Osteocyte (in vitro differentiated cells): Measurements from ENCODE around the gene EGR4. TPM values are rescaled to one million over a fixed set of nuclear protein-coding genes. Genes with fewer than 3 reads are reported as not detected.

Source experiments
- DNase-seq: peaks from one replicate; pipeline ENCODE4 v3.0.0; 2021; ENCODE audit warnings: mixed read lengths; ENCODE audit not compliant: unreplicated experiment; ENCODE audit errors: extremely low spot score
- H3K27ac Mint-ChIP-seq: one replicate; pipeline ENCODE4 v1.8.0; 2021; ENCODE audit warnings: mild to moderate bottlenecking, mixed read lengths; ENCODE audit not compliant: unreplicated experiment
- H3K27me3 Mint-ChIP-seq: one replicate; pipeline ENCODE4 v1.8.0; 2021; ENCODE audit warnings: mixed read lengths; ENCODE audit not compliant: unreplicated experiment
- H3K36me3 Mint-ChIP-seq: one replicate; pipeline ENCODE4 v1.8.0; 2021; ENCODE audit warnings: mixed read lengths; ENCODE audit not compliant: unreplicated experiment
- H3K4me1 Mint-ChIP-seq: one replicate; pipeline ENCODE4 v1.8.0; 2021; ENCODE audit warnings: mixed read lengths; ENCODE audit not compliant: unreplicated experiment
- H3K4me3 Mint-ChIP-seq: one replicate; pipeline ENCODE4 v1.8.0; 2021; ENCODE audit warnings: mild to moderate bottlenecking, moderate library complexity, mixed read lengths; ENCODE audit not compliant: unreplicated experiment
- H3K9me3 Mint-ChIP-seq: one replicate; pipeline ENCODE4 v1.8.0; 2021; ENCODE audit warnings: mixed read lengths; ENCODE audit not compliant: unreplicated experiment
- CTCF ChIP-seq: fragments of 200-600 bp; sonication (generic); IDR thresholded peaks from 2 replicates; pipeline ENCODE4 v1.5.0; 2021; ENCODE audit warnings: antibody characterized with exemption, mild to moderate bottlenecking, moderate library complexity
- total RNA-seq: library from RNA; stranded (reverse); gene quantifications from 2 replicates; pipeline ENCODE4 v1.2.1, GENCODE V29; 2021

The EGR4 gene
- total RNA-seq, 1 donor from 2014 or later: not detected

GRCh38 chr2:73268366-73268829 lies 24.9 kb downstream of the EGR4 start:
- peaks cover 5% of the 10 kb centered on the region for H3K4me1 Mint-ChIP-seq
- H3K27me3 Mint-ChIP-seq: peaks cover 58% of the 10 kb centered on the region
- no peaks in the 10 kb centered on the region for H3K36me3 Mint-ChIP-seq
- H3K9me3 Mint-ChIP-seq: no peaks in the 10 kb centered on the region
- H3K27ac Mint-ChIP-seq: no peak overlapping the region
- DNase-seq: no peak
- H3K4me3 Mint-ChIP-seq: peak overlapping the region; percentile 33
- TF ChIP-seq CTCF: no peak

DNA sequence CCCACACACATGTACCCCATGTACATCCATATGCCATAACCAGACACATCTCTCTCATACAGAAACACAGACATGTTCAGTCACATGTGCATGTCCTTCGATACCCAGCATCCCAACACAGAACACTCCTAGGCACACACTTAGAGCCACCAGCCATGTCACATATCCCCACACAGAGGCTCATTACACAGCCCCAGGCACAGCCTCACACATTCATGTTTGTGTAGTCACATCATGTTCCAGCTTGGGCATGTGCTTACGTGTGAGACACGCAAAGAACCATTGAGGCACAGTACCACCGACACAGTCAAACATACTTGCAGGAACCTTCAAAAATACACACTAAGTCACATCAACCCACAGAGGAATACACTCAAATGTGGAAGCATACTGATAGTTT lies 26.3 kb downstream of the EGR4 start:
- no peak for TF ChIP-seq CTCF
- no peaks in the 10 kb centered on the region for H3K9me3 Mint-ChIP-seq
- H3K4me3 Mint-ChIP-seq: no peak overlapping the region
- H3K4me1 Mint-ChIP-seq: peaks cover 5% of the 10 kb centered on the region
- H3K36me3 Mint-ChIP-seq: no peaks in the 10 kb centered on the region
- no peak overlapping the region for H3K27ac Mint-ChIP-seq
- DNase-seq: no peak
- H3K27me3 Mint-ChIP-seq: peaks cover 48% of the 10 kb centered on the region

DNA sequence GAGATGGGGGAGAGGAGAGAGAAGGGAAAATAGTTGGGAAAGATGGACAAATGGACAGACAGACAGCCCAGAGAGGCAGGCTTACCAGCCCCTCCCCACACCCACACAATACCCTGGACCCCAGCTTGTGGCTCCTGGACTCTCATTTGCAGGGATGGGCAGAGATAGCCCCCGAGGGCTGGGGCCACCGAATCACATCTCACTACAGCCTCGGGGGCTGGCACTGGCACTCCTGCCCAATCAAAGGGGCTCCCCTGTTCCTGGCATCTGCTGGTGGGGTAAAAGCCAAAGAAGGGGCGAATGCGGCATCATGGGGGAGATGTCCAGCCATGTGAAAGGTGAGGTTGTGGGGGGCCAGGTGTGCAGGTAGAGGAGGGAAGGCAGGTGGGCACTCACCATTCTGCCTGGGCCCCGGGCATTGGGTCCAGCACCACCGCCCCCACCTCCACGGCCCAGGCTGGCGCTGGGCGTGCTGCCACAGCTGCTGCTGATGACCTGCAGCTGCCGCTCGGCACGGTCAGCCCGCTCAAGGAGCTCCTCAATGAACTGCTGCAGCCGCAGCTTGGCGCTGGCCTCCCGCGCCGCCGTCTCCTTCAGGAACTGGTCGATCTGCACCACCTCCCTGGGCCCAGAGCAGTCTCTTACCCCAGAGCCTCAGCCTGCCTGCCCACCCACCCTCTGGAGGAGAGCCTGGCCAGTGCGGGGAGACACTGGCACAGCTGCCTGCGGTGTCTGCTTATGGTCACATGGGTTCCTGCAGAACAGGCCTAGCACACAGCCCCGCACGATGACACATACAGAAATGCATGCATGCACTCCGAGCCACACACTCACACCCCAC lies 27.1 kb downstream of the EGR4 start:
- Mint-ChIP-seq H3K4me3 (no peak overlapping the region), H3K4me1 (peaks cover 5% of the 10 kb centered on the region), H3K36me3 (no peaks in the 10 kb centered on the region), H3K27me3 (peaks cover 44% of the 10 kb centered on the region), H3K27ac (no peak overlapping the region), H3K9me3 (no peaks in the 10 kb centered on the region)
- no peak for DNase-seq
- TF ChIP-seq CTCF: no peak

DNA sequence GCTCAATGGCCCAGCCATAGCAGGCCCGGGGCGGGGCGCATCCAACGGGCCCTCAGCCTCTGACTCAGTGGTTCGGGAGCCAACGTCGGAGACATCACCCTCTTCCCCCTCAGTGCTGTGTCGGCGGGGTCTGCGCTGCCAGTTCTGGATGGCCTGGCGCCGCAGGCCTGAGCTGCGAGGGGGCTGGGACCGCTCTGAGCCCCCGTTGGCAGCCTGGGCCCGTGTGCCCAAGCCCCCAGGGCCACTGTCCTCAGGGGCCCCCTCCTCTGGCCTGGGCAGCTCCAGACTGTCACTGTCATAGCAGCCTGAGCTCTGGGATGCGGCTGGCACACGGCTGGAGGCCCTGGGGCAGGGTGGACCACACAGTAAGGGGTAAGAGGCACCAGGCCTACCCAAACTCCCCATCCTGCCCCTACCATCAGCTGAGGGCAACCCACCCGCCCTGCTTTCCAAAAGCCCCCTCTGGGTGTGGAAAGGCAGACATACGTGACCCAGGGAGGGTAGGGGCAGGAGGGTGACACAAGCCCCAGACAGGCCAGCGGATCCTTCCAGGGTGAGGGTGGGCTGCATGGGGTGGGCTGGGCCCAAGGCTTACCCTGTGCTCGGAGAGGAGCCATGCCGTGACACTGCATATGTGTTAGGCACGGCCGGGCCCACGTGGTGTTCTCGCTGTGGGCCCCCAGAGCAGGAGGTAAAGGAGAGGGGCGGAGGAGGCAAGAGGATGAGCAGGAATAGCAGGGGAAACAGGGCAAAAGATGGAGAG lies 27.9 kb downstream of the EGR4 start:
- DNase-seq: no peak
- Mint-ChIP-seq H3K27me3 (peaks cover 37% of the 10 kb centered on the region), H3K27ac (no peak overlapping the region), H3K36me3 (no peaks in the 10 kb centered on the region), H3K4me1 (peaks cover 5% of the 10 kb centered on the region), H3K4me3 (no peak overlapping the region), H3K9me3 (no peaks in the 10 kb centered on the region)
- no peak for TF ChIP-seq CTCF

- no peak for DNase-seq
- no peaks in the 10 kb centered on the region for H3K36me3 Mint-ChIP-seq
- peaks cover 32% of the 10 kb centered on the region for H3K27me3 Mint-ChIP-seq
- no peak overlapping the region for H3K27ac Mint-ChIP-seq
- no peaks in the 10 kb centered on the region for H3K9me3 Mint-ChIP-seq
- peaks cover 5% of the 10 kb centered on the region for H3K4me1 Mint-ChIP-seq
- no peak overlapping the region for H3K4me3 Mint-ChIP-seq
- TF ChIP-seq CTCF: no peak
Measured at GRCh38 chr2:73264783-73265182, 28.6 kb downstream of the EGR4 start.
